CD4-positive, CD25-positive, alpha-beta regulatory T cell (primary cell): ENCODE measurements around the gene OR51E2. TPM values are rescaled to one million over a fixed set of nuclear protein-coding genes. Genes with fewer than 3 reads are reported as not detected.

Source experiments
- ATAC-seq, 2 donors: fragments of 150-1000 bp; cut with Tn5 transposase; one replicate each; pipeline ENCODE4 v1.10.0; 2021; ENCODE audit warnings: low read depth in 2 of 2, moderate number of reproducible peaks in 2 of 2, moderate library complexity in 1 of 2
- DNase-seq, 3 donors: peaks; one replicate each; pipeline versions ENCODE4 v3.0.0 to v3.0.0-alpha.2; 2012 to 2022; ENCODE audit warnings: mixed read lengths in 1 of 3
- H3K27ac ChIP-seq: one replicate; pipeline ENCODE4 v1.7.0; 2013; ENCODE audit warnings: mild to moderate bottlenecking, low read length; ENCODE audit not compliant: insufficient read depth, poor library complexity, severe bottlenecking
- H3K27me3 ChIP-seq: one replicate; pipeline ENCODE4 v1.7.0; 2013; ENCODE audit warnings: low read length; ENCODE audit not compliant: control insufficient read depth, insufficient read depth
- H3K36me3 ChIP-seq: one replicate; pipeline ENCODE4 v1.7.0; 2013; ENCODE audit warnings: mild to moderate bottlenecking, low read length, moderate library complexity; ENCODE audit not compliant: control insufficient read depth, insufficient read depth
- H3K4me1 ChIP-seq: 2 replicates; pipeline ENCODE4 v1.7.0; 2013; ENCODE audit warnings: mild to moderate bottlenecking, low read length; ENCODE audit not compliant: insufficient read depth, control insufficient read depth, poor library complexity, severe bottlenecking
- H3K4me3 ChIP-seq: one replicate; pipeline ENCODE4 v1.7.0; 2013; ENCODE audit warnings: low read depth, mild to moderate bottlenecking, low read length, moderate library complexity
- H3K9me3 ChIP-seq, 2 experiments: 1 replicate in 1 of 2; 2 replicates in 1 of 2; pipeline ENCODE4 v1.7.0; 2013; ENCODE audit warnings: low read length in 2 of 2, mild to moderate bottlenecking in 1 of 2, moderate library complexity in 1 of 2; ENCODE audit not compliant: control insufficient read depth in 2 of 2
- H3K27ac Mint-ChIP-seq, 3 donors: one replicate each; pipeline ENCODE4 v1.8.0; 2020 to 2022; ENCODE audit warnings: mild to moderate bottlenecking in 3 of 3, mixed read lengths in 3 of 3, moderate library complexity in 2 of 3
- H3K27me3 Mint-ChIP-seq: one replicate; pipeline ENCODE4 v1.8.0; 2022; ENCODE audit warnings: mild to moderate bottlenecking, mixed read lengths
- H3K36me3 Mint-ChIP-seq: one replicate; pipeline ENCODE4 v1.8.0; 2020; ENCODE audit warnings: mixed read lengths
- H3K4me1 Mint-ChIP-seq, 4 donors: one replicate each; pipeline ENCODE4 v1.8.0; 2020 to 2022; ENCODE audit warnings: mixed read lengths in 4 of 4, mild to moderate bottlenecking in 1 of 4
- H3K4me3 Mint-ChIP-seq, 4 donors: one replicate each; pipeline ENCODE4 v1.8.0; 2020 to 2022; ENCODE audit warnings: mild to moderate bottlenecking in 4 of 4, mixed read lengths in 4 of 4, moderate library complexity in 3 of 4
- H3K9me3 Mint-ChIP-seq, 7 donors: one replicate each; pipeline ENCODE4 v1.8.0; 2020 to 2022; ENCODE audit warnings: mixed read lengths in 7 of 7, mild to moderate bottlenecking in 3 of 7, moderate library complexity in 2 of 7
- polyA plus RNA-seq, 4 donors: library from polyadenylated mRNA; unstranded; fragments of 300-500 nt; fragmentation: Illumina TruSeq; gene quantifications; one replicate each; pipeline ENCODE4 v1.2.3, GENCODE V29; 2021
- total RNA-seq: library from RNA; stranded (reverse); gene quantifications from one replicate; pipeline ENCODE4 v1.2.3, GENCODE V29; 2022

Gene OR51E2
- total and polyA plus RNA-seq, 5 donors from 2014 or later: not detected

DNA sequence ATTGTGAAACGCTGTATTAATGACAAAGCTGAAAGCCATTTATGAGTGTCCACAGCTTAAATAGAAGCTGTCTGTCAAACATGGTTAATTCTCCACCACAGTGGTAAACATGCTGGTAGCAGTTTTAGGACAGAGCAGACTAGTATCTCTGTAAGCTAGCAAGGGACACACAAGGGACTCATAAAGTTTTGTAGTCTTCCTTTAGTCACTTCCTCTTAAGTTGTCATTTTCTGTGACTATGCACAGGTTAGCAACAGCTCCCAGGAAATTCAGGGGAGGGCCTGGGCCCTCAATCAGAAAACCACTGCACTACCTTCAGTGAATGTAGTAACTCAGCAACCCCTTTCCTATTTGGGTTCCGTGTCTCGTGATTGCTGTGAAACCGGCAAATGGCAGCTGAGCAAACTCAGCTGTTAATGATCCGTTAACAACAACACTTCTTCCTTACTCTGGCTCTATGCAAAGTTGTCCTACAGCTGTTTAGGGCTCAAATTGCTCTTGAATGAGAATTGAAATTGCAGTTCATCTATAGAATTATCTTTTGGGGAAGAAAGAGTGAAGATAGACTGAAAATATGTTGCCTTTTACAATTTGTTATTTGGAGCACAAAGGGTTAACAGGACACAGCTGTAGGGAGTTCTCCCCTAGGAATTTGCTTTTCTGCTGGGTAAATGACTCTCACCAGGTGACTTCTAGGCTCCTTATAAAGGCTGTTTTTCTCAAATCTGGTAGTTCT is 6.6 kb upstream of the OR51E2 start, which contains the start of gene MMP26:
MMP26 (plus strand) TSS at position 731 of the 736 bp plus-strand sequence.
- H3K27ac ChIP-seq: no peak within 1 kb of the TSS
- Mint-ChIP-seq H3K36me3 (no peaks in the 10 kb centered on the region), H3K4me3 (no peak within 1 kb of the TSS), H3K27me3 (no peaks in the 10 kb centered on the region), H3K4me1 (no peaks in the 10 kb centered on the region), H3K9me3 (peaks cover 0 to 3% (median 0%) of the 10 kb centered on the region in 7 donors), H3K27ac (no peak within 1 kb of the TSS)
- H3K36me3 ChIP-seq: no peaks in the 10 kb centered on the region
- H3K27me3 ChIP-seq: no peaks in the 10 kb centered on the region
- H3K4me1 ChIP-seq: no peaks in the 10 kb centered on the region
- H3K9me3 ChIP-seq: no peaks in the 10 kb centered on the region
- ATAC-seq (no peak), DNase-seq (no peak)
- H3K4me3 ChIP-seq: no peak within 1 kb of the TSS

DNA sequence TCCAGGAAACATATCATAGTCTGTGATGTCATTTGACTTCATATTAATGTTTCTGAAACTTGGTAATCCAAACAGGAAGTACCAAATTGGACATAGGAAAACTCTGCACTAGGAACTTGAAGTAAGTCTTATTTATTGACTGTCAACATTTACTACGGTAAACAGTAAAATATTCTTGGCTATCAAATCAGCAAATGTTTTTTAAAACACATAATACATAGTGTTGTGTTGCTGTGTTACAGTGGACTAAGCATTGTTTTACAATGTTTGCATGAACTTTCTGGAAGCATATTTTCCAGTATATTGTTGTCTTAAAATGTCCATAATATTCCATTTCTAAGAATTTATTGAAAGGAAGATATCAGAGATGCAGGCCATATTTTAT is 2.8 kb upstream of the OR51E2 start:
- no peaks in the 10 kb centered on the region for H3K9me3 ChIP-seq
- Mint-ChIP-seq H3K27ac (no peak overlapping the region), H3K9me3 (peaks cover 0 to 3% (median 0%) of the 10 kb centered on the region in 7 donors), H3K4me1 (no peaks in the 10 kb centered on the region), H3K36me3 (no peaks in the 10 kb centered on the region), H3K27me3 (no peaks in the 10 kb centered on the region), H3K4me3 (no peak overlapping the region)
- H3K27ac ChIP-seq: no peak overlapping the region
- DNase-seq (no peak), ATAC-seq (no peak)
- H3K27me3 ChIP-seq: no peaks in the 10 kb centered on the region
- H3K4me1 ChIP-seq: no peaks in the 10 kb centered on the region
- no peak overlapping the region for H3K4me3 ChIP-seq
- H3K36me3 ChIP-seq: no peaks in the 10 kb centered on the region

DNA sequence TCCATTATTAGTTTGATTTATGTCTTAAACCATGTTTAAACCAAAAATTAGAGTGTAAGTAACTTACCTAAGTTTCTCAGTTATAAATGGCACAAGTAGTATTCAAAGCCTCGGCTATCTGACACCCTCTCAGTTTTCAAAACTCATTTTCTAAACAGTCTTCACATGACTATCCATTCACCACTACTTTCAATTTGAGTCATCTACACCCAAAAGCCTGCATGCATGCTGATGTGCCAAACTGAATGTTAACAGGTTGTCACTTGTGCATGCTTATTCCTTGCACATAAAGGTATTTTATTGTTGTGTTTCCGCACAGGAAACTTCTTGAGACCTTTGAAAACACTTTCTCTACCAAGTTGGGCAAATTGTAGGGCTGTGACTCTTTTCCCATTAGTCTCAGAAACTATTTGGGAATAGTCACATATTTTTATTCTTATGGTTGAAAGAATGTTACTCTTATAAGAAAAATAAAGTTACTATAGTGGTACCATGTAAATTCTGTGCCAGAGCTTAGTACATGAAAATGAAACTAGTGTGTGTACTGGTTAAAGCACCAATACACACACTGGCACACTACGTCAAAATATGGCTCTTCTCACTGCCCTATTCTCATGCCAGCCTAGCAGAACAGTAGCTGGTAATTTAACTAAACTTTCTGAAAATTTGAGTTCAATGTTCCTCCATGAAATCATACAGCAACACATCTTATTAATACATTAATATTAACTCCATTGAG is 2.2 kb upstream of the OR51E2 start:
- Mint-ChIP-seq H3K4me1 (no peaks in the 10 kb centered on the region), H3K27me3 (no peaks in the 10 kb centered on the region), H3K9me3 (peaks cover 0 to 3% (median 0%) of the 10 kb centered on the region in 7 donors), H3K27ac (no peak overlapping the region), H3K4me3 (no peak overlapping the region), H3K36me3 (no peaks in the 10 kb centered on the region)
- no peaks in the 10 kb centered on the region for H3K4me1 ChIP-seq
- H3K27ac ChIP-seq: no peak overlapping the region
- peak in 1 of 3 donors; percentile 28 for DNase-seq
- H3K27me3 ChIP-seq: no peaks in the 10 kb centered on the region
- H3K4me3 ChIP-seq: no peak overlapping the region
- no peaks in the 10 kb centered on the region for H3K36me3 ChIP-seq
- ATAC-seq: no peak
- H3K9me3 ChIP-seq: no peaks in the 10 kb centered on the region

DNA sequence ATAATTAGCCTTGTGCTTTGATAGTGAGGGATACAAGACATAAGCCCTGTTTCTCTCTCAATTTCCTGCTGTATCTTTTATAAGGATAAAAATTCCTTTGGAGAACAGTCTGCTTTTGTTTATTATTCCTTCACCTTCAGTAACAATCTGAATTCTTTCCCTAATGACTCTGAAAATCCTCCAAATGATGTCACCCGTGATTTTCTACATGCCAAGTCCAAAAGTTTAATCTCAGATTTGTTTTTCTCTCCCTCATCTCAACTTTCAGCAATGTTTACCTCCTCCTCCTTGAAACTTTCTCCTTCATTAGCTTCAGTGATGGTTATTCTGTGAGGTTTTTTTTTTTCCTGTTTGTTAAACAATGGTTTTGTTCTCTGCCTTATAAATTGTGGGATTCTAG is 2.2 kb downstream of the OR51E2 start:
- Mint-ChIP-seq H3K27me3 (no peaks in the 10 kb centered on the region), H3K4me1 (no peaks in the 10 kb centered on the region), H3K27ac (no peak overlapping the region), H3K9me3 (peaks cover 0 to 3% (median 0%) of the 10 kb centered on the region in 7 donors), H3K36me3 (no peaks in the 10 kb centered on the region), H3K4me3 (no peak overlapping the region)
- no peak overlapping the region for H3K4me3 ChIP-seq
- H3K27ac ChIP-seq: no peak overlapping the region
- H3K27me3 ChIP-seq: no peaks in the 10 kb centered on the region
- no peaks in the 10 kb centered on the region for H3K9me3 ChIP-seq
- ATAC-seq: no peak
- DNase-seq: no peak
- no peaks in the 10 kb centered on the region for H3K4me1 ChIP-seq
- H3K36me3 ChIP-seq: no peaks in the 10 kb centered on the region

DNA sequence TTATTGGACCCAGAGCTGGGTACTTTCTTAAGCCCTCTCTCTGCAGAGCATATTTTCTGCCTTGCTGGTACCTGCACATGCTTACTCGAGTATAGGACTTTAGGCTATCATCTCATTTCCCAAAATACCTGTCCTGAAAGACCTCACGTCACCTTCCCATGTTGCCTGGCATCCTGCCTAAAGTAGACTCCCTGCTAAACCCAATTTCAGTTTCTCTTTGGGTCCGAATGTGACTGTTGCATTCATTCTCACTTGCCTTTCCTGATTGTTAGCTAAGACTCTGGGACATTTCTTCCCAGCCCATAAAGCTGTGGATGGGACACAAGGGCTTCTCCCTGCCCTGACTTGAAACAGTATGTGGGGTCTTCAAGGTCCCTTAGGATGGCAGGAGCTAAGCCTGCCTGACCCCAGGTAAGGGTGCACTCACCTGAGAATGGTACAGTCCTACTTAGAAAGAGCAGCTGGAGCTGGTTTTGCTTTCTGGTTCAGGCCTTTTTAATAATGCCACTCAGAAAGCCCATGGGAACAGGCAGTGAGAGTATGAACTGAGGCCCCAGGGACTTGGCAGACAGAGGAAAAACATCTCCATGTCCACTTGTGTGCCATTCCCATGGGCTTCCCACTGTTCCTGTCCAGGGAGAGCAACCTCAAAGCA is 12.9 kb downstream of the OR51E2 start:
- no peaks in the 10 kb centered on the region for H3K4me1 ChIP-seq
- H3K27ac Mint-ChIP-seq: no peak overlapping the region
- no peaks in the 10 kb centered on the region for H3K4me1 Mint-ChIP-seq
- peaks cover 0 to 2% (median 0%) of the 10 kb centered on the region in 7 donors for H3K9me3 Mint-ChIP-seq
- ATAC-seq: no peak
- H3K27me3 ChIP-seq: peaks cover 4% of the 10 kb centered on the region
- no peak overlapping the region for H3K4me3 Mint-ChIP-seq
- H3K4me3 ChIP-seq: no peak overlapping the region
- no peak for DNase-seq
- H3K36me3 Mint-ChIP-seq: no peaks in the 10 kb centered on the region
- no peaks in the 10 kb centered on the region for H3K9me3 ChIP-seq
- H3K27ac ChIP-seq: no peak overlapping the region
- H3K27me3 Mint-ChIP-seq: peaks cover 6% of the 10 kb centered on the region
- H3K36me3 ChIP-seq: no peaks in the 10 kb centered on the region

DNA sequence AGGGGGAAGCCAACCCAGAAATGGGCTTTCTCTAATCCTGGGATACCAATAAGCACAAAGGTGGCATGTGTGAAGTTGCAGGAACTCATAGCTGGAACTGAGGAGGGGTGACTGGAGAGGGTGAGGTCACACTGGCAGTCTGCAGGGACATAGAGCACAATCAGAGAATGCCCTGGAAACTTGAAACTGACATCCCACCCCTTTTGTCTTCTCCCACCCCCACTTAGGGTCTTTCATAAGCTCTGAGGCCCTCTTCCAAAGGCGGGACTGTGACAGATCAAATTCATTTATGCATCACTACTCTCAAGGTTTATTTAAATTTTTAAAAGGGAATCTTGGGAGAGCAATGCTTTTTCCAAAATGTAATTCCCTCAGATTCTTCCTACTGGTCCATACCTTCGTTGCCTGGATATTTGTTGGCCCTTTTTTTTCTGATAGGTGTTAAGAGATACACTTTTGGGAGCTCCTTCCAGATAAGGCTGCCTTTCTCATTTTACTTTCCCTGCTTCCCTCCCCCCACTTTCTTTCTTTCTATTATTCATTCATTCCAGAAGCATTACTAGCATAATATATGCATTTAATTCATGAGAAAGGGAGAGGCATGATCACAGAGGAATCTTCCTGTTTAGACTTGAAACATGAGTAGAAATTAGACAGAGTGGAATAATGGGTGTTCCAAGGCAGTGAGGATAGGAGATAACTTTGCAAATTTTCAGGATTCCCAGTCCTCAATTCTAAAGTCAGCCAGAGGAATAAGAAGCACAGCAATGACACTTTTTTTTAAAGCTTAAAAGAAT is 14.8 kb downstream of the OR51E2 start:
- no peak overlapping the region for H3K4me3 ChIP-seq
- no peak overlapping the region for H3K4me3 Mint-ChIP-seq
- H3K4me1 Mint-ChIP-seq: no peaks in the 10 kb centered on the region
- H3K27me3 ChIP-seq: peaks cover 4% of the 10 kb centered on the region
- DNase-seq (no peak), ATAC-seq (no peak)
- no peak overlapping the region for H3K27ac Mint-ChIP-seq
- no peaks in the 10 kb centered on the region for H3K36me3 Mint-ChIP-seq
- H3K36me3 ChIP-seq: no peaks in the 10 kb centered on the region
- peaks cover 0 to 2% (median 0%) of the 10 kb centered on the region in 7 donors for H3K9me3 Mint-ChIP-seq
- no peak overlapping the region for H3K27ac ChIP-seq
- H3K27me3 Mint-ChIP-seq: no peaks in the 10 kb centered on the region
- no peaks in the 10 kb centered on the region for H3K4me1 ChIP-seq
- H3K9me3 ChIP-seq: no peaks in the 10 kb centered on the region

DNA sequence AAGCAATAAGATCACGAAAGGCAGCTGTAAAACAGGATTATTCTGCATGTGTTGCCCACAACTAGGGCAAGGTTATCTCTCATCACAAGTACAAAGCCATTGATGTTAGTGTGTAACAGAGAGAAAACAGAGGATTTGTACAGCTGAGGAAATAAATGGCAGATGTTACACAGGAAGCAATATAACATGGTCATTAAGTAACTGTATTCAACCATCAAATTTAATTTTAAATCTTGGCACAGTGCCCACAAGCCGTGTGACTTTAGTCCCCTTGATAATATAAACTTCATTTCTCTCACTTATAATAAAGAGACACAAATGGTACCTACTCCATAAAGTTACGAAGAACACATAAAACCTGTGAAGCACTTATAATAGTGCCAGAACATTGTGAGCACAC is 17.3 kb downstream of the OR51E2 start:
- H3K4me1 Mint-ChIP-seq: no peaks in the 10 kb centered on the region
- Histone ChIP-seq H3K4me3 (no peak overlapping the region), H3K27me3 (no peaks in the 10 kb centered on the region), H3K9me3 (no peaks in the 10 kb centered on the region), H3K4me1 (no peaks in the 10 kb centered on the region), H3K36me3 (no peaks in the 10 kb centered on the region), H3K27ac (no peak overlapping the region)
- H3K36me3 Mint-ChIP-seq: no peaks in the 10 kb centered on the region
- no peak for ATAC-seq
- peaks cover 8% of the 10 kb centered on the region for H3K27me3 Mint-ChIP-seq
- no peak overlapping the region for H3K27ac Mint-ChIP-seq
- peaks cover 0 to 4% (median 0%) of the 10 kb centered on the region in 7 donors for H3K9me3 Mint-ChIP-seq
- no peak overlapping the region for H3K4me3 Mint-ChIP-seq
- DNase-seq: no peak
